B cell (primary cell): ENCODE measurements around the gene PXMP2. TPM values are rescaled to one million over a fixed set of nuclear protein-coding genes. Genes with fewer than 3 reads are reported as not detected.

Experiments
- ATAC-seq: fragments of 200-7000 bp; cut with Tn5 transposase; one replicate; pipeline ENCODE4 v1.10.0; 2021; ENCODE audit warnings: low read depth, mild to moderate bottlenecking, moderate number of reproducible peaks, moderate library complexity
- CTCF ChIA-PET: fragments of 350-600 bp; sonication (Branson Sonifier 250); formaldehyde crosslinking; loops from one replicate; lab custom pipeline; 2021; ENCODE audit warnings: antibody characterized with exemption, inconsistent platforms; lab: Charles Lee
- POLR2A ChIA-PET: fragments of 350-600 bp; sonication (Branson Sonifier 250); formaldehyde crosslinking; loops from one replicate; lab custom pipeline; 2021; ENCODE audit warnings: antibody characterized with exemption; lab: Charles Lee
- DNase-seq: peaks from one replicate; pipeline ENCODE4 v3.0.0; 2013
- H2AFZ ChIP-seq: 2 replicates; pipeline ENCODE4 v1.6.1; 2012; ENCODE audit warnings: mild to moderate bottlenecking, low read depth, low read length; ENCODE audit not compliant: insufficient read depth, poor library complexity, severe bottlenecking
- H3K27ac ChIP-seq, 2 donors: 1 replicate in 1 of 2; 2 replicates in 1 of 2; pipeline ENCODE4 v1.5.1; 2012 to 2013; ENCODE audit warnings: low read length in 2 of 2, mild to moderate bottlenecking in 2 of 2, moderate library complexity in 1 of 2
- H3K27me3 ChIP-seq, 4 experiments: fragments of 200-600 bp in 1 of 4; sonication (generic) in 1 of 4; replicated peaks in 1 of 4; 1 replicate in 2 of 4; 2 replicates in 2 of 4; pipeline versions ENCODE4 v1.6.1 to v1.7.0; 2013 to 2016; ENCODE audit warnings: low read length in 3 of 4, mild to moderate bottlenecking in 2 of 4, mixed read lengths in 1 of 4, moderate library complexity in 1 of 4; ENCODE audit not compliant: insufficient read depth in 4 of 4, control insufficient read depth in 3 of 4; ENCODE audit errors: control extremely low read depth in 1 of 4
- H3K36me3 ChIP-seq, 2 experiments: replicated peaks in 1 of 2; 1 replicate in 1 of 2; 2 replicates in 1 of 2; pipeline versions ENCODE4 v1.6.1 to v1.7.1; 2013; ENCODE audit warnings: low read length in 1 of 2; ENCODE audit not compliant: insufficient read depth in 2 of 2, control insufficient read depth in 1 of 2; ENCODE audit errors: control extremely low read depth in 1 of 2, extremely low read depth in 1 of 2
- H3K4me1 ChIP-seq, 2 donors: fragments of 200-600 bp in 1 of 2; sonication (generic) in 1 of 2; 1 replicate in 1 of 2; 2 replicates in 1 of 2; pipeline versions ENCODE4 v1.5.1 to v1.6.1; 2013 to 2017; ENCODE audit warnings: low read length in 2 of 2; ENCODE audit not compliant: control insufficient read depth in 2 of 2, insufficient read depth in 2 of 2
- H3K4me2 ChIP-seq: replicated peaks from 2 replicates; pipeline ENCODE3; 2012; ENCODE audit warnings: mild to moderate bottlenecking, low read depth, low read length; ENCODE audit not compliant: poor library complexity, severe bottlenecking
- H3K4me3 ChIP-seq, 5 experiments: fragments of 200-600 bp in 1 of 5; sonication (generic) in 1 of 5; 1 replicate in 3 of 5; 2 replicates in 2 of 5; pipeline versions ENCODE4 v1.5.1 to v1.7.0; 2011 to 2016; ENCODE audit warnings: low read length in 4 of 5, mild to moderate bottlenecking in 4 of 5, low read depth in 2 of 5, control low read depth in 1 of 5, moderate library complexity in 1 of 5; ENCODE audit not compliant: insufficient read depth in 1 of 5; ENCODE audit errors: control extremely low read depth in 1 of 5, extremely low read depth in 1 of 5
- H3K79me2 ChIP-seq: fragments of 200-600 bp; sonication (generic); one replicate; pipeline ENCODE4 v1.6.0; 2016; ENCODE audit warnings: low read length; ENCODE audit not compliant: control insufficient read depth, insufficient read depth
- H3K9ac ChIP-seq: fragments of 200-600 bp; sonication (generic); 2 replicates; pipeline ENCODE4 v1.6.1; 2017; ENCODE audit warnings: mild to moderate bottlenecking, low read length, moderate library complexity
- H3K9me3 ChIP-seq, 3 donors: one replicate each; pipeline versions ENCODE4 v1.6.1 to v1.7.1; 2013; ENCODE audit warnings: low read length in 2 of 3; ENCODE audit not compliant: control insufficient read depth in 2 of 3, insufficient read depth in 1 of 3; ENCODE audit errors: control extremely low read depth in 1 of 3
- H4K20me1 ChIP-seq: 2 replicates; pipeline ENCODE4 v1.6.0; 2012; ENCODE audit warnings: mild to moderate bottlenecking, low read length; ENCODE audit not compliant: insufficient read depth, control insufficient read depth, poor library complexity, severe bottlenecking
- H3K27ac Mint-ChIP-seq: one replicate; pipeline ENCODE4 v1.8.0; 2021; ENCODE audit warnings: mixed read lengths
- H3K27me3 Mint-ChIP-seq: one replicate; pipeline ENCODE4 v1.8.0; 2021; ENCODE audit warnings: mixed read lengths
- H3K4me1 Mint-ChIP-seq: one replicate; pipeline ENCODE4 v1.8.0; 2021; ENCODE audit warnings: mixed read lengths
- H3K4me3 Mint-ChIP-seq: one replicate; pipeline ENCODE4 v1.8.0; 2021; ENCODE audit warnings: mixed read lengths
- H3K9me3 Mint-ChIP-seq: one replicate; pipeline ENCODE4 v1.8.0; 2022; ENCODE audit warnings: mixed read lengths; ENCODE audit not compliant: insufficient read depth
- CTCF ChIP-seq: fragments of 200-600 bp; IDR thresholded peaks from one replicate; pipeline ENCODE4 v1.8.0; 2022; ENCODE audit warnings: antibody characterized with exemption, mild to moderate bottlenecking
- EZH2 ChIP-seq: IDR thresholded peaks from 2 replicates; pipeline ENCODE4 v1.6.1; 2012; ENCODE audit warnings: borderline replicate concordance, low read depth, mild to moderate bottlenecking, moderate library complexity, low read length; ENCODE audit not compliant: insufficient read depth, poor library complexity, severe bottlenecking
- WGBS: methylation state at CpG from one replicate; pipeline ENCODE4 v1.1.5; 2013; ENCODE audit warnings: missing lambda C conversion rate; ENCODE audit not compliant: insufficient coverage; 5-methylcytosine and 5-hydroxymethylcytosine counted together
- intact Hi-C: fragments of 100-400 bp; cut with micrococcal nuclease; formaldehyde crosslinking; loops from one replicate; pipeline ENCODE4 v1.10.0; 2022
- polyA plus RNA-seq: library from polyadenylated mRNA; depleted of rRNA; stranded (reverse); fragments of >200 nt; gene quantifications from 2 replicates; pipeline ENCODE4 v1.2.3, GENCODE V29; 2012
- total RNA-seq, 2 donors: library from RNA; stranded (reverse); fragments of 120-200 nt in 1 of 2; gene quantifications; 1 replicate in 1 of 2; 2 replicates in 1 of 2; pipeline versions ENCODE4 v1.2.3 to v1.2.4, GENCODE V29; 2013 to 2022

The PXMP2 gene
- total and polyA plus RNA-seq, 2 donors (not counting 1 experiment from before 2014, with no cell fraction given), result 4.3 to 10.2 TPM

DNA sequence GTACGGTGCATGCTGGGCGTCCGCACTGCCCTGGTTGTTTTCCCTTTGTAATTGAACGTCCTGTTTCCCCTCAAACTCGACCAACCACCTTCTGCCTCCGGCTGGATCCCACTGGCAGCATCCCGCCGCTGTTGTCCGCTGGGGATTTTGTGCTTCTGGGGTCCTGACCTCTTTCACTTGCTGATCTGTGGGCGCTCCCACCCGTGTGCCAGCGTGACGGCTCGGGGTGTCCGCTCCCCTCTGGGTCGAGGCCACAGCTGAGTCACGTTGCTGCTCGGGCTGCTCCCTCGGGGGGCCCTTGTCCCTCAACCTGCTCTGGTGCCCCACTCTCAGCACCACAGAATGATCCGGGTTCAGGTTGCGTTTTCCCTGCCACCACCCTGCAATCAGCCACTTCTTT, 31.3 kb downstream of the PXMP2 start:
- TF ChIP-seq EZH2, result no peak
- TF ChIP-seq CTCF, result no peak
- ATAC-seq, result no peak
- Histone ChIP-seq H3K4me1 (no peaks in the 10 kb centered on the region), H3K27ac (no peak overlapping the region), H3K9me3 (no peaks in the 10 kb centered on the region), H3K79me2 (peaks cover 29% of the 10 kb centered on the region), H2AFZ (no peak overlapping the region), H4K20me1 (peaks cover 51% of the 10 kb centered on the region), H3K4me2 (no peak overlapping the region), H3K27me3 (no peaks in the 10 kb centered on the region), H3K4me3 (no peak overlapping the region), H3K36me3 (peaks cover 2 to 60% of the 10 kb centered on the region in 2 experiments), H3K9ac (no peak overlapping the region)
- no peaks in the 10 kb centered on the region for H3K9me3 Mint-ChIP-seq
- H3K4me1 Mint-ChIP-seq, result no peaks in the 10 kb centered on the region
- no peak overlapping the region for H3K4me3 Mint-ChIP-seq
- WGBS, result 93% methylated on average over 18 of the region's 21 CpGs
- ChIA-PET CTCF (no interaction called here), POLR2A (no interaction called here)
- intact Hi-C loops, result no loop called here
- H3K27ac Mint-ChIP-seq, result no peak overlapping the region
- no peaks in the 10 kb centered on the region for H3K27me3 Mint-ChIP-seq
- DNase-seq, result no peak

GRCh38 chr12:132719141-132719953, 32.0 kb downstream of the PXMP2 start:
- H3K36me3 ChIP-seq, result peaks cover 2 to 64% of the 10 kb centered on the region in 2 experiments
- H3K9me3 ChIP-seq, result no peaks in the 10 kb centered on the region
- no peak overlapping the region for H2AFZ ChIP-seq
- H3K4me1 Mint-ChIP-seq, result no peaks in the 10 kb centered on the region
- H3K9ac ChIP-seq, result no peak overlapping the region
- no peak overlapping the region for H3K4me3 Mint-ChIP-seq
- ATAC-seq (no peak), DNase-seq (no peak)
- ChIA-PET POLR2A (no interaction called here), CTCF (no interaction called here)
- WGBS, result 96% methylated on average over 31 of the region's 31 CpGs
- no peak overlapping the region for H3K4me2 ChIP-seq
- no peaks in the 10 kb centered on the region for H3K27me3 Mint-ChIP-seq
- H3K27me3 ChIP-seq, result no peaks in the 10 kb centered on the region
- no peak for TF ChIP-seq EZH2
- no peak for TF ChIP-seq CTCF
- H3K4me3 ChIP-seq, result no peak overlapping the region
- no peak overlapping the region for H3K27ac ChIP-seq
- H4K20me1 ChIP-seq, result peaks cover 47% of the 10 kb centered on the region
- peaks cover 27% of the 10 kb centered on the region for H3K79me2 ChIP-seq
- intact Hi-C loops, result no loop called here
- H3K27ac Mint-ChIP-seq, result no peak overlapping the region
- H3K9me3 Mint-ChIP-seq, result no peaks in the 10 kb centered on the region
- no peaks in the 10 kb centered on the region for H3K4me1 ChIP-seq
